ENCODE results near the gene MYRFL.

MYRFL gene

DNA sequence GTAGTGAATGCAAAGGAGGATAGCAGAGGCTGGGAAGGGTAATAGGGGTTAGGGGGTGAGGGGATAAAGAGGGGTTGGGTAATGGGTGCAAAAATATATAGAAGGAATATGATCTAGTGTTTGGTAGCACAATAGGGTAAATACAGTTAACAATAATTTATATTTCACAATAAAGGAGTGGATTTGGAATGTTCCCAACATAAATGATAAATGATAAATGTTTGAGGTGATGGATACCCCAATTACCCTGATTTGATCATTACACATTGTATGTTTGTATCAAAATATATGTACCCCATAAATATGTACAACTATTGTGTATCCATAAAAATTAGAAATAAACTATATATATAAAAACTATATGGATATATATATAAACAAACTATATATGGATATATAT, 999 bp upstream of the MYRFL start:
- DNase-seq, result no peak
- no peaks in the 10 kb centered on the region for H3K27me3 ChIP-seq (replicated peaks)
- no peak overlapping the region for H3K4me3 ChIP-seq (ENCODE audit: low read depth, low read length)
- no peak overlapping the region for H3K27ac ChIP-seq
- no peaks in the 10 kb centered on the region for H3K36me3 ChIP-seq (replicated peaks)
- TF ChIP-seq, protein P1, sequence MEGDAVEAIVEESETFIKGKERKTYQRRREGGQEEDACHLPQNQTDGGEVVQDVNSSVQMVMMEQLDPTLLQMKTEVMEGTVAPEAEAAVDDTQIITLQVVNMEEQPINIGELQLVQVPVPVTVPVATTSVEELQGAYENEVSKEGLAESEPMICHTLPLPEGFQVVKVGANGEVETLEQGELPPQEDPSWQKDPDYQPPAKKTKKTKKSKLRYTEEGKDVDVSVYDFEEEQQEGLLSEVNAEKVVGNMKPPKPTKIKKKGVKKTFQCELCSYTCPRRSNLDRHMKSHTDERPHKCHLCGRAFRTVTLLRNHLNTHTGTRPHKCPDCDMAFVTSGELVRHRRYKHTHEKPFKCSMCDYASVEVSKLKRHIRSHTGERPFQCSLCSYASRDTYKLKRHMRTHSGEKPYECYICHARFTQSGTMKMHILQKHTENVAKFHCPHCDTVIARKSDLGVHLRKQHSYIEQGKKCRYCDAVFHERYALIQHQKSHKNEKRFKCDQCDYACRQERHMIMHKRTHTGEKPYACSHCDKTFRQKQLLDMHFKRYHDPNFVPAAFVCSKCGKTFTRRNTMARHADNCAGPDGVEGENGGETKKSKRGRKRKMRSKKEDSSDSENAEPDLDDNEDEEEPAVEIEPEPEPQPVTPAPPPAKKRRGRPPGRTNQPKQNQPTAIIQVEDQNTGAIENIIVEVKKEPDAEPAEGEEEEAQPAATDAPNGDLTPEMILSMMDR (IDR thresholded peaks at IDR 0.05; ENCODE audit: low read depth, low read length, missing control alignments), result no peak
- in situ Hi-C loops (cut with HindIII; ENCODE audit: low pct_ligation_motif_present, low sequenced_read_pairs), result no loop called here

DNA sequence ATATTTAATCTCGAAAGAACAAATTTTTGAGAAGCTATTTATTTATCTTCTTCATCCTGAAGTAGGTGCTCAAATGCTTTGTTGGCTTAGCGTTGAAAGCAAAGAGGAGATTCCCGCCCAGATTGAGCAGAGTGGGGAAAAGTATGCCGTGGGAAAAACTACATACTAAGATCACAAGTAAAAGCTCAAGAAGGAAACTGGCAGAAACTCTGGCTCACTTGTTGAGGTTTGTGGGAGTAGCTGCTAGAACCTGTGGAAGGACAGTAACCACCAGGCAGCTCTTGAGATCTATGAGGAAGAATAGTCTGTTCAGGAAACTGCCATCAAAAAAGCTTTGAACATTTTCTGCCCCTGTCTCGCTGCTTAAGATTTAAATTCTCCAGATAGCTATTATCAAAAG, 3.9 kb downstream of the MYRFL start:
- in situ Hi-C loops (cut with HindIII; ENCODE audit: low pct_ligation_motif_present, low sequenced_read_pairs), result no loop called here
- TF ChIP-seq, protein P1 (IDR thresholded peaks at IDR 0.05; ENCODE audit: low read depth, low read length, missing control alignments), result no peak
- DNase-seq, result no peak
- no peak overlapping the region for H3K27ac ChIP-seq
- no peaks in the 10 kb centered on the region for H3K27me3 ChIP-seq (replicated peaks)
- no peaks in the 10 kb centered on the region for H3K36me3 ChIP-seq (replicated peaks)
- no peak overlapping the region for H3K4me3 ChIP-seq (ENCODE audit: low read depth, low read length)

DNA sequence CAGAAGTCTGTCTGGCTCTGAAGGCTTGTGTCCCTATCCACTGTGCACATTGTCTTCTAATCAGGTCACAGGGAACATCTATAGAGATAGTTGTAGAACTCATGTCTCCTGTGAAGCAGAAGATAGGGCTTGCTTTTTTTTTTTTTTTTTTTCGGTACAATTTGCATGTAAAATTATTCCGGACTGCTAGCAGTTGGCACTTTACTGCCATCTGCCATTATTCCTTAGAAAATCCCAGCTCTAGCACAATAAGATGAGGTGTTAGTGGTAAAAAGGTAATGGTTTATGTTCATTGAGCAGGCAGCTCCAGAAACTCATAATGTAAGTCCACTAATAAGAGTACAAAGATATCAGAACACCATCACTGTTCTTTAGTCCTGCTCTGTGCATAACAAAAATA, 8.7 kb downstream of the MYRFL start:
- Histone ChIP-seq H3K4me3 (ENCODE audit: low read depth, low read length) (no peak overlapping the region), H3K36me3 (replicated peaks) (no peaks in the 10 kb centered on the region), H3K27me3 (replicated peaks) (no peaks in the 10 kb centered on the region), H3K27ac (no peak overlapping the region)
- no peak for DNase-seq
- in situ Hi-C loops (cut with HindIII; ENCODE audit: low pct_ligation_motif_present, low sequenced_read_pairs), result no loop called here
- TF ChIP-seq, protein P1 (IDR thresholded peaks at IDR 0.05; ENCODE audit: low read depth, low read length, missing control alignments), result no peak

DNA sequence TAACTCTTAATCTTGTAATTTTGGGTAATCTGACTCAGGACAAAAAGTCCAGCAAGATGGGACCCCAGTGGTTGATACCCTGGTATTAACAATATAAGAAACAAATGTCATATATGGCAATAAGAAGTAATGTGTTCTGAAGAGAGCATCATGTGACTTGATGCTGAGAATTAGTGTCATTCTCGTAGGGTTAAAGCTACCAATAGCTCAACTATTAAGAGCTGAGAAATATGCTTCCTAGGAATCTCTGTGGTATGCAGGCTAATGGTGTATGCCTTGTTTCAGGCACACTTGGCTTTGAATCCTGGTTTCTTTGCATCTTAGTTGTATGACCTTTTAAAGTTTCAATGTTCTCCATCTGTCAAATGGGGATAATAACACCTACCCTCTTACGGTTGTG, 9.1 kb downstream of the MYRFL start:
- no peak overlapping the region for H3K27ac ChIP-seq
- in situ Hi-C loops (cut with HindIII; ENCODE audit: low pct_ligation_motif_present, low sequenced_read_pairs), result no loop called here

DNA sequence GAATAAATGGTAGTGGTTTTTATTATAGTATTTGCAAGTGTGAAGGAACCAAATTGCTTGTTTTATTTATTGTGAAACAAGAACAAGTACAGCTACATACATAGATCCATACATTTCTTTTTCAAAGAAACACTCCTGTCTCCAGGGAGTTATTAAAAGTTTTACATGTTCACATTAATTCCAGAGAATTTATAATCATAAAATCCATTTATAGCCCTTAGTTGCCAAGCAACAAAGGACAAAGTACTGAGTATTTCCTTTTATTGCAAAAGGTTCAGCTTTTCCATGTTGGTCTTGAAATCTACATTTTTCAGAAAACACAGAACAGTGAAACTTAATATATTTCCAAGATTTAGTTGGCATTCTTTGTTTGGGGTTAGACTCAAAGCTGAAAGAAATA, 9.5 kb downstream of the MYRFL start:
- no peak for DNase-seq
- TF ChIP-seq, protein P1 (IDR thresholded peaks at IDR 0.05; ENCODE audit: low read depth, low read length, missing control alignments), result no peak
- in situ Hi-C loops (cut with HindIII; ENCODE audit: low pct_ligation_motif_present, low sequenced_read_pairs), result no loop called here

More for the DNA sequence above, 9.1 kb downstream of the MYRFL start:
- no peak for DNase-seq
- H3K27me3 ChIP-seq (replicated peaks), result no peaks in the 10 kb centered on the region
- no peak overlapping the region for H3K4me3 ChIP-seq (ENCODE audit: low read depth, low read length)
- H3K36me3 ChIP-seq (replicated peaks), result no peaks in the 10 kb centered on the region
- TF ChIP-seq, protein P1 (IDR thresholded peaks at IDR 0.05; ENCODE audit: low read depth, low read length, missing control alignments), result no peak

DNA sequence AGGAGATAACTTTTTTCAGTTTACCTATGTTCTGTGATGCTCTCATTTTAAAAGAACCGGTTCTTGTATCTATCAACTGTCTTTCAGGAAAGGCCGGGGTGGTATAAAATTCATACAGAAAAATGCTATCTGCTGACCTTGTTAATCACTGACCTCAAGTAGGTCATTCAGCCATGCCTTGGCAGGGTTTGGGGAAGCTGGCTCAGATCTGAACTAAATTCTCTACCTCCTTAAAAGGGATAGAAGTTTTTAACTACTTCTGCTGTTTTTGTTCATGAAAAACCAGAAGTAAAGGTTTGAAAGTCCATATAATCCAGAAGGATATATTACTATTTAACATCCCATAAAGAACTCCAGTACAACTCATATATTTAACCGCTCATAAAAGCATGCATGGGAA, 10.1 kb downstream of the MYRFL start:
- TF ChIP-seq, protein P1 (IDR thresholded peaks at IDR 0.05; ENCODE audit: low read depth, low read length, missing control alignments), result no peak
- Histone ChIP-seq H3K4me3 (ENCODE audit: low read depth, low read length) (no peak overlapping the region), H3K36me3 (replicated peaks) (no peaks in the 10 kb centered on the region), H3K27me3 (replicated peaks) (no peaks in the 10 kb centered on the region), H3K27ac (no peak overlapping the region)
- DNase-seq, result no peak
- in situ Hi-C loops (cut with HindIII; ENCODE audit: low pct_ligation_motif_present, low sequenced_read_pairs), result no loop called here

More for the DNA sequence above, 9.5 kb downstream of the MYRFL start:
- Histone ChIP-seq H3K27ac (no peak overlapping the region), H3K27me3 (replicated peaks) (no peaks in the 10 kb centered on the region), H3K36me3 (replicated peaks) (no peaks in the 10 kb centered on the region), H3K4me3 (ENCODE audit: low read depth, low read length) (no peak overlapping the region)
